C4-2B (cell line): ENCODE data around the gene KRTAP12-1.

Source experiments
- H3K27ac ChIP-seq: fragments of 450-650 bp; 2 replicates; pipeline ENCODE4 v1.5.1; 2017
- CTCF ChIP-seq: fragments of 450-650 bp; conservative IDR thresholded peaks from 2 replicates; pipeline ENCODE4 v1.5.1; 2017; ENCODE audit warnings: mild to moderate bottlenecking
- ZFX ChIP-seq: fragments of 450-650 bp; IDR thresholded peaks from 2 replicates; pipeline ENCODE4 v1.6.1; 2017

Gene KRTAP12-1

GRCh38 chr21:44726826-44727225, 44.9 kb upstream of the KRTAP12-1 start:
- TF ChIP-seq CTCF (no peak), ZFX (no peak)
- no peak overlapping the region for H3K27ac ChIP-seq

- TF ChIP-seq CTCF (no peak), ZFX (no peak)
- H3K27ac ChIP-seq: no peak overlapping the region
These were observed 43.0 kb upstream of the KRTAP12-1 start for GRCh38 chr21:44724926-44725325.

- no peak overlapping the region for H3K27ac ChIP-seq
- no peak for TF ChIP-seq CTCF
- no peak for TF ChIP-seq ZFX
These were observed 42.2 kb upstream of the KRTAP12-1 start for GRCh38 chr21:44724196-44724595.

- TF ChIP-seq CTCF (no peak), ZFX (no peak)
- no peak overlapping the region for H3K27ac ChIP-seq
These were observed 41.5 kb upstream of the KRTAP12-1 start for GRCh38 chr21:44723177-44724131.

- H3K27ac ChIP-seq: no peak overlapping the region
- no peak for TF ChIP-seq CTCF
- no peak for TF ChIP-seq ZFX
These were observed 40.8 kb upstream of the KRTAP12-1 start for GRCh38 chr21:44722731-44723130.

- H3K27ac ChIP-seq: no peak overlapping the region
- TF ChIP-seq ZFX (no peak), CTCF (no peak)
These were observed 38.2 kb upstream of the KRTAP12-1 start for GRCh38 chr21:44720170-44720569.

- TF ChIP-seq ZFX: no peak
- no peak for TF ChIP-seq CTCF
- no peak overlapping the region for H3K27ac ChIP-seq
These were observed 36.6 kb upstream of the KRTAP12-1 start for GRCh38 chr21:44718571-44718970.
